Hepatocyte (in vitro differentiated cells): ENCODE measurements around the gene BPIFA1.

ENCODE experiments used
- EZH2 ChIP-seq: fragments of 200-600 bp; sonication (generic); IDR thresholded peaks from 2 replicates; pipeline ENCODE4 v1.6.1; 2016; ENCODE audit warnings: antibody characterized with exemption, mild to moderate bottlenecking, borderline replicate concordance
- TF ChIP-seq, protein P1 (sequence below): fragments of 200-600 bp; sonication (generic); IDR thresholded peaks from 2 replicates; pipeline ENCODE4 v1.5.1; 2016; ENCODE audit warnings: antibody characterized with exemption, mild to moderate bottlenecking; ENCODE audit not compliant: poor library complexity

DNA sequence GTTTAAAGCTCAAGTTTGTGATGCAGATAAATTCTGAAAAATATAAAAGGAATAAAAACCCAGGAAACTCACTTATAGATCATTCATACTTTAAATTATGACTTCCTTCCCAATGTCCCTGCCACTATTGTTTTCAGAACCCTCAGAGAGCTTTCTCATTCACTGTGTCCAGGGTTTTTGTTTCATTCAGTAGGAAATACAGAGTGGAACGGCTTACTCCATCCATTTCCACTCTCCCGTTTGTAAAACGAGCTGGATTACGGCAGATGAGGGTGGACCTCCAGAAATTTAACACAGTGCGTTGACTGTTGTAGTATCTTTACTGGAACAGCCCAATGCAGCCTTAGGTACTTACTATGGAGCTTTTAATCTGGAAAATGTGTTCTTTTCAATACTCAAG is 23.6 kb downstream of the BPIFA1 start:
- TF ChIP-seq, protein P1, sequence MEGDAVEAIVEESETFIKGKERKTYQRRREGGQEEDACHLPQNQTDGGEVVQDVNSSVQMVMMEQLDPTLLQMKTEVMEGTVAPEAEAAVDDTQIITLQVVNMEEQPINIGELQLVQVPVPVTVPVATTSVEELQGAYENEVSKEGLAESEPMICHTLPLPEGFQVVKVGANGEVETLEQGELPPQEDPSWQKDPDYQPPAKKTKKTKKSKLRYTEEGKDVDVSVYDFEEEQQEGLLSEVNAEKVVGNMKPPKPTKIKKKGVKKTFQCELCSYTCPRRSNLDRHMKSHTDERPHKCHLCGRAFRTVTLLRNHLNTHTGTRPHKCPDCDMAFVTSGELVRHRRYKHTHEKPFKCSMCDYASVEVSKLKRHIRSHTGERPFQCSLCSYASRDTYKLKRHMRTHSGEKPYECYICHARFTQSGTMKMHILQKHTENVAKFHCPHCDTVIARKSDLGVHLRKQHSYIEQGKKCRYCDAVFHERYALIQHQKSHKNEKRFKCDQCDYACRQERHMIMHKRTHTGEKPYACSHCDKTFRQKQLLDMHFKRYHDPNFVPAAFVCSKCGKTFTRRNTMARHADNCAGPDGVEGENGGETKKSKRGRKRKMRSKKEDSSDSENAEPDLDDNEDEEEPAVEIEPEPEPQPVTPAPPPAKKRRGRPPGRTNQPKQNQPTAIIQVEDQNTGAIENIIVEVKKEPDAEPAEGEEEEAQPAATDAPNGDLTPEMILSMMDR: no peak
- TF ChIP-seq EZH2: no peak
